DMS 273 (cell line): ENCODE measurements around the gene HOXD10.

Experiments
- DNase-seq: peaks from one replicate; lab custom pipeline; 2025; ENCODE audit not compliant: unreplicated experiment; lab: John Stamatoyannopoulos, UW

Gene HOXD10

DNA sequence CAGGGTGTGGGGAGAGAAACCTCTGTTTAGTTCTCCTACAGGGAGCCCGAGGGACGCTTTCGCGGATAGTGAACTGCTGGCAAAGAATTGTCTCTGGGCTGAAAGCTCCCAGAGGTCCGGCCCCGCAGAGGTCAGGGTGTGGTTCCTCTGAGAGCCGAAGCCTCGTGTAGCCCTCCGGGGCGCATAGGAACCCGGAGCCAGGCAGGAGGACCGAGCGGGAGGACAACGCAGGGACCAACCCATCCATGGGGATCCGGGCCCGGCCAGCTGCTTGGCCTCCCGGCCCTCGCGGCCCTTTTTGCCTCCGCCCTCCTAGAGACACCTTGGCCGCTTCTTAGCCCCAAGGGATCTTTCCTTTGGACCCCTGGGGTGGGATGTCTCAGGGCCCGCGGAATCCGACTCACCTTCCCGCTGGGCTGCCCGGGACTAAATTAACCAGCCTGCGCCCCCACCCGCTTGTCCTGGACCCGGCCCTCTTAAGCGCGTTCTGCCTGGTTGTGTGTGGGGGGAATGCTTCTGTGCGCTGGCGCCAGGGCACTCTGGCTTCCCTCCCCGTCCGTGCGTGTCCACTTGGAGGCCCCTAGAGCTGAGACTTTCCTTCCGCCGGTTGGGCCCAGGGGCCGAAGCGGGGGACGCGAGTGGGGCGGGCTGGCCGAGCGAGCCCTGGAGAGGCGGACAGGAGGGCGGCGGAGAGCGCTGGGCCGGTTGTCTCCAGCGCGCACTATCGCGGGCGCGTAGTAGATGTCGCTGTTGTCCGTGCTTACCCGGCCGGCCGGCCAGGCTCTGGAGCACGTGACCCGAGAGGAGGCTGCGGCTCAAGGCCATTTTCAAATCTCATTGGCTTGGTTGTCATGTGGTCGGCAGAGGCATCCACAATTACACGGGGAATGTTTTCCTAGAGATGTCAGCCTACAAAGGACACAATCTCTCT is at the start of gene HOXD10:
HOXD10 (plus strand) TSS at position 896 of the 931 bp plus-strand sequence. CDS start 56 bp downstream, outside the sequence.
- DNase-seq: no peak

- no peak for DNase-seq
Measured at GRCh38 chr2:176067589-176068418, 48.8 kb upstream of the HOXD10 start.

GRCh38 chr2:176068419-176068832 is 48.2 kb upstream of the HOXD10 start:
- no peak for DNase-seq

GRCh38 chr2:176071330-176072291 is 45.0 kb upstream of the HOXD10 start:
- DNase-seq: no peak

GRCh38 chr2:176072292-176072669 is 44.3 kb upstream of the HOXD10 start:
- no peak for DNase-seq

DNA sequence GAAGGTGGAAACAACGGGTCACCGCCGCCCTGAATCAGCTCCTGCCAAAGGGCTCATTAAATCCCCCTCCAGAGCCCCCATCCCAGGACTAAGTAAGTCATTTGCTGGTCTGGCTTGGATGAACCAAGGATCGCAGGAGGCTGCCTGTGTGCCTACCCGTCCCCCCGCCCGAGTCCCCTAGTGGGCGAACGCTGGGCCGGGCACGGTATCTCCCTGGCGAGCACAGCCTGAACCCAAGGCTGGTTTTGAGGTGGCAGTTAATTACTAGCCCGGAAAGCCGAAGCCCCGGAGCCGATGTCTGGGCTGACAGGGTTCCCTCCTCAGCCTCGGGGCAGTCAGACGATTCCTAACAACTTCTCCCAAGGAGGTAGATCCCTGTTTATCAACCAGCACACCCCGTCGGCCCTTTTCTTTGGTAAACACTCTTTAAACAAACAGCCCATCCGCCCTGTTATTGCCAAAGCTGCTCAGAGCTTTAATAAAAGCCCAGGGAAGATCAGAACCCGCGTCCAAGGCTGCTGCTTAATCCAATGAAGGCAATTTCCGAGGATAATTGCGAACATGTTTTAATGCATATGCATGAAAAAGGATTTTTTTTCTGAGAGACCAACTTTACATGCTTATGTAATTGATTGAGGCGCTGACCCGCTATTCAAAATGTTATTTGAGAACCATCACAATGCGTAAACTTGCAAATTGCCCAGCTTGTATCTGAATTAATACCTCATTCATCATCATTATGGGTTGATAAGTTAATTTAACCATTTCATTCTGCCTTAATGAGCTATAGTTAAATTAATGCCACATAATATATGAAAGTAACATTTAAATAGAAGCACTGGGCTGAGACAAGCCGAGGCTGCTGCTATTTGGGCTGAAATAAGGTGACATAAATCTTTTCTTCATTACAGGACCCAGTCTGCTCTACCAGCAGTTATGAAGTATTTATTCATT is 43.4 kb upstream of the HOXD10 start:
- DNase-seq: peak; percentile 74

DNA sequence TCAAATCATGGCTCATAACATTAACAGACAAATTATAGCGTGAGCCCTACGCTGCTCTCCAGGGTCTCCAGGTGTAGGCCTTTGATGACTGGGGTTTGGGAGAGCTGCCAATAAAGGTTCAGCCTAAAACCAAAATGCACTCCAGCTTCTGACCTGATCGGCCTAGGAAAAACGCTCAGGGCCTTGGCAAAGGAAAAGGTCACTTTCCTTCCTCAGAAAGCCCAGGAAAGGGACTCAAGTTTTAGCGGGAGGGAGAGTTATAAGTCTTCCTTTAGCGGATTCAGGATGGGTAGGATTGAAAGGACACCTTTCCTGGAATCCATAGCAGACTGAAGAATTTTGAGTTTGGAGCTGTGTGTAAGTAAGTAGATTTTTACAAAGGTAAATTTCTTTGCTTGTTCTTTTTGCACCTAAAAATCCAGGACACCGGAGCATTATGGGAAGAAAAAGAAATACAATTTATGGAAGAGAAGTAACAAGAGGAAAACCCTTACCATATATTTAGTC is 41.6 kb upstream of the HOXD10 start:
- no peak for DNase-seq

GRCh38 chr2:176075481-176075880 is 41.1 kb upstream of the HOXD10 start:
- DNase-seq: no peak

DNA sequence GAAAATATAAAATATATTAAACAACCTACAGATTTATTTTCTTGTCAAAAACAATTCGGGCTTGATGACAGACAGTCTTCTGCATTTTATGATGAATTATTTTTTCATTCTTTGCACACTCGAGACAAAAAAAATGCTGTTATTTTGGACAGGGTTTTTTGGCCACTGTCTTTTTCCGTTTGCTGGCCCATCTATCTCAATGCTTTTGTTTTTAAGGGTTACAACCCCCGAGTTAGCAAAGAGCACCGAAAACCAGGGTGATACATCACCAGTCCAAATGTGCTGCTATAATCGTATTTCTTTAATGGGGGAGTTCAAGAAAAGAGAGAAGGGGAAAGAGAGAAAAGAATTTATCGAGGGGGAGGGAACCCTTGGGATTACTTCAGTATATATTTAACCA is 40.5 kb upstream of the HOXD10 start:
- no peak for DNase-seq

GRCh38 chr2:176076796-176077195 is 39.8 kb upstream of the HOXD10 start:
- no peak for DNase-seq

DNA sequence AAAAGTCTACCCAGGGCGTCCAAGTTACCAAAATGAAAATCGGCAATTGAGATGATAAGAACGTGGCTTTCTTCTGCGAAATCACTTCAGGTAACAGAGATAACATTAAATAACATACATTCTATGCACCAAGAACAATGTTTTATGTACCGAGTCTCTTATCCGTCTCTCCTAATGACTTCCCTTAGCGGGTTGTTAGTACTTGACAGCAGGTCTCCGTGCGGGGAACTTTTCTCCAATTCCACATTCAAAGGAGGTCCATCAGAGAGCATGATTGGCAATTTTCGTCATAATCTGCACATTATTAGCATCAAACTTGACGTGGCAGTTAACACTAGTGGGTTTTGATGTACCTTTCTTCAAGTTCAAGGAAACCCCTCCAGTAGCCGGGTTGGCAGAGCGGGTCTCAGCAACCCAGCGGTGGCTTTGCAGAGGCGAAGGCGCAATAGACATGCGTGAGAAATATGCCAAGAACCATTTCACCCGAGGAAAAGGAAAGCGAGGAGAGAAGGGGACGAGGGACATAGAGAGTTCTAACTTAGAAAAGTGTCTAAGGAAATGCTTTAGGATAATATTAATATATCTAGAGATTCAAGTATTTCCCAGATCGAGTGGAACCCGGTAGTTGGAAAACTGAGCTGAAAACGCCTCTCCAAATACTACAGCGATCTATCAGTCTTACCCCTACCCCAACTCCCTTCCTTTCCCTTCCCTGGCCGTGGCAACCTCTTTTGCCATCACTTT is 37.9 kb upstream of the HOXD10 start:
- no peak for DNase-seq

DNA sequence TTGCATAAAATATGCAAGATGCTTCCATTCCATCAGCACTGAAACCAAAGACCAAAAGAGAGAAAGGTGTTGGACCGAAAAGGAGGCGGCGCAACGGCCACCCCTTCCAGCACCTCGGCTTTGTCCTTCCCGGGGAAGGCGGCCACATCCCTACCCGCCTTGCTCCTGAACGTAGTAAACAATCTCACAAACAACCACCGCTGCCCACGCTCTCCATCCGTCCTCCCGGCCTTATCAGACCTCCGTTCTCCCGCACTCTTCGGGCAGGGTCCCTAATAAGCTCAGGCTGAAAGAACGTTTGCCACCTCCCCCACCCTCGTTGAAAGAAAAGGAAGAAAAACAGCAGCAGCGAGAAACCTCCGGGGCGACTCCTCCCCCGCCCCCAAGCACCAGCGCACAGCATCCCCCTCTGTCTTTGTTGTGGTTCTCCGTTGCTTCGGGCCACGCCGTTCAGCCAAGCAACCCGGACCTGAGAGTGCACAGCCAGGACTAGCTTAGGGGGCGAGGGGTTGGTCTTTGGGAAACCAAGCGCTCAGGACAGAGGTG is 37.2 kb upstream of the HOXD10 start:
- DNase-seq: no peak

DNA sequence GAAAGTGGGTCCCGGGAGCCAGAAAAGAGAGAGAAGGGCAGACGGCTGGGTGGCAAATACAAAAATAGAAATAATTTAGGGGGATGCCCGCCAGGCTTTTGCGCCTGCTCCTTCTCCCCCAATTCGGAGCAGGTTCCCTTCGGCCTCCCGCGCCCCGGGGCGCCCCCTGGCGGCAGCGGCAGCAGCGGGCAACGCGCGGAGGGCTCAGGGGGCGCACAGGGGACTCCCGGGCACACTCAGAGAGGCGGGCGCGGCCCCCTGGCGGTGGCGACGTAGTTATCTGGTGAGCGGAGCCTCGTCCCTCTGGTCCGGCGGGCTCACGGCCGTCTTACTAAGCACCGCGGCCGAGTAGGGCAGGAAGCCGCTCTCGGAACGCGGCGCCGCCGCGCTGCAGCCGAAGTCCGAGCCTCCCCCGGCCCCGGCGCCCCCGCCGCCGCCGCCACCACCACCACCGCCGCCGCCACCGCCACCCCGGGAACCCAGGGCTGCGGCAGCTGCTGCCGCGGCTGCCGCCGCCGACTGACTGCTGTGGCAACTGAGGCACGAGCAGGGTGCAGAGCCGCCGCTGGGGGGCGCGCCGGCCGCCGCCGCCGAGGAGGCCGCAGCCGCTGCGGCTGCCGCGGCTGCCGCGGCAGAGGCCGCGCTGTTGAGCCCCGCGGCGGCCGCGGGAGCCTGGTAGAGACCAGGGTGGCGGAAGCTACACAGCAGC is 36.6 kb upstream of the HOXD10 start:
- no peak for DNase-seq

GRCh38 chr2:176080540-176081375 is 35.8 kb upstream of the HOXD10 start:
- DNase-seq: no peak

- DNase-seq: no peak
Measured at GRCh38 chr2:176081376-176081836, 35.2 kb upstream of the HOXD10 start.

DNA sequence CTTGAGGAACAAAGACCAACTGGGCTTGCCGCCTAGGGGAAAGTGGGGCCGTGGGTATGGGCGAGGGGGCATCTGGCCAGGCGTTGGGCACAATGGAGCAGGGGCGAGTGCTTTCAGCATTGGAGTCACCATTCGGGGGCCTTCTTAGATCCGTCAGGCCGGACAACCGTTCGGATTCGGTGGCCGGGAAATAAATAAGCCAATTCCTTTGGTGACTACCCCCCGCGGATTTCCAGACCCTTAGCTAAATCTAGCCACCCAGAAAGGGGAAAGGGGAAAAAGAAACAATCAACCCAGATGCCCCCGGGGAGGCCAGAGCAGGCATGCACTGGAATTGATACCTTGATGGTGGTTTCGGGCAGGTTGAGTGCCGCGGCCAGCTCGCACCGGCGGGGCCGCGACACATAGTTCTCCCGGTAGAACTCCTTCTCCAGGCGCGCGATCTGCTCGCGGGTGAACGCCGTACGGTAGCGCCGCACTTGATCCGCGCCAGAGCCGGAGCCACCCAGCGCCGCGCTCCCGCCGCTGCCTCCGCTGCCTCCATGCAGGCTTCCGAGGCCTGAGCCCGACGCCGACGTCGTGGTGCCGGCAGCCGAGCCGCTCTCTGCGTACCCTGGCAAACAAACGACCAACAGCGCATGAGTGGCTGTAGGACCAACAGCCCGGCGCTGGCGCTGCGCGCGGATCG is 34.6 kb upstream of the HOXD10 start:
- DNase-seq: no peak
